Measurements from ENCODE around the gene RASL10B.

GRCh38 chr17:35760587-35760986, 29.1 kb downstream of the RASL10B start, which contains the start of gene C17orf50:
- TF ChIP-seq, protein P1, sequence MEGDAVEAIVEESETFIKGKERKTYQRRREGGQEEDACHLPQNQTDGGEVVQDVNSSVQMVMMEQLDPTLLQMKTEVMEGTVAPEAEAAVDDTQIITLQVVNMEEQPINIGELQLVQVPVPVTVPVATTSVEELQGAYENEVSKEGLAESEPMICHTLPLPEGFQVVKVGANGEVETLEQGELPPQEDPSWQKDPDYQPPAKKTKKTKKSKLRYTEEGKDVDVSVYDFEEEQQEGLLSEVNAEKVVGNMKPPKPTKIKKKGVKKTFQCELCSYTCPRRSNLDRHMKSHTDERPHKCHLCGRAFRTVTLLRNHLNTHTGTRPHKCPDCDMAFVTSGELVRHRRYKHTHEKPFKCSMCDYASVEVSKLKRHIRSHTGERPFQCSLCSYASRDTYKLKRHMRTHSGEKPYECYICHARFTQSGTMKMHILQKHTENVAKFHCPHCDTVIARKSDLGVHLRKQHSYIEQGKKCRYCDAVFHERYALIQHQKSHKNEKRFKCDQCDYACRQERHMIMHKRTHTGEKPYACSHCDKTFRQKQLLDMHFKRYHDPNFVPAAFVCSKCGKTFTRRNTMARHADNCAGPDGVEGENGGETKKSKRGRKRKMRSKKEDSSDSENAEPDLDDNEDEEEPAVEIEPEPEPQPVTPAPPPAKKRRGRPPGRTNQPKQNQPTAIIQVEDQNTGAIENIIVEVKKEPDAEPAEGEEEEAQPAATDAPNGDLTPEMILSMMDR (IDR thresholded peaks at IDR 0.05 in 4 of 5, conservative IDR thresholded peaks at IDR 0.05 in 1 of 5): no peak
- TF ChIP-seq POLR2A (IDR thresholded peaks at IDR 0.05): no peak

Data from gastrocnemius medialis (tissue), 4 donors.